ENCODE data around the gene GRHL1.

Gene GRHL1

DNA sequence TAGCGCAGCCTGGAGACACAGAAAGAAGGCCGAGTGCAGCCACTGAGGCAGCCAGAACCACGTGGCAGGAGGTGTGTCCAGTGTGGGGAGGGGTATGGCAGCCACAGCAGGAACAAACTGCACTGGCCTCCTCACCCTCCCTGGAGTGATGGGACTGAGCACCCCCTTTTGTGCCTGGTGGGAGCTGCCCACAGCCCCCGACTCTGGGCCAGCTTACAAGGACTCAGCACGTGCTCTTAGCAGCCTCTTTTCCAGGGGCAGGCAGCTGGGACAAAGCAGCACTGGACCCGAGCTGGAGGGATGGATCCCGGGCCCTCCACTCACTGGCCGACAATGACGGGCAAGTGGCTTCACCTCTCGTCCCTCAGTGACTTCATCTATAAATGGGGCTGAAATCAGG lies 86.6 kb downstream of the GRHL1 start:
- H3K4me3 ChIP-seq (ENCODE audit: low read depth, low read length): no peak overlapping the region
- DNase-seq (ENCODE audit: low read depth): no peak
- TF ChIP-seq, protein P1, sequence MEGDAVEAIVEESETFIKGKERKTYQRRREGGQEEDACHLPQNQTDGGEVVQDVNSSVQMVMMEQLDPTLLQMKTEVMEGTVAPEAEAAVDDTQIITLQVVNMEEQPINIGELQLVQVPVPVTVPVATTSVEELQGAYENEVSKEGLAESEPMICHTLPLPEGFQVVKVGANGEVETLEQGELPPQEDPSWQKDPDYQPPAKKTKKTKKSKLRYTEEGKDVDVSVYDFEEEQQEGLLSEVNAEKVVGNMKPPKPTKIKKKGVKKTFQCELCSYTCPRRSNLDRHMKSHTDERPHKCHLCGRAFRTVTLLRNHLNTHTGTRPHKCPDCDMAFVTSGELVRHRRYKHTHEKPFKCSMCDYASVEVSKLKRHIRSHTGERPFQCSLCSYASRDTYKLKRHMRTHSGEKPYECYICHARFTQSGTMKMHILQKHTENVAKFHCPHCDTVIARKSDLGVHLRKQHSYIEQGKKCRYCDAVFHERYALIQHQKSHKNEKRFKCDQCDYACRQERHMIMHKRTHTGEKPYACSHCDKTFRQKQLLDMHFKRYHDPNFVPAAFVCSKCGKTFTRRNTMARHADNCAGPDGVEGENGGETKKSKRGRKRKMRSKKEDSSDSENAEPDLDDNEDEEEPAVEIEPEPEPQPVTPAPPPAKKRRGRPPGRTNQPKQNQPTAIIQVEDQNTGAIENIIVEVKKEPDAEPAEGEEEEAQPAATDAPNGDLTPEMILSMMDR (conservative IDR thresholded peaks at IDR 0.05; ENCODE audit: low read depth, low read length): no peak

DNA sequence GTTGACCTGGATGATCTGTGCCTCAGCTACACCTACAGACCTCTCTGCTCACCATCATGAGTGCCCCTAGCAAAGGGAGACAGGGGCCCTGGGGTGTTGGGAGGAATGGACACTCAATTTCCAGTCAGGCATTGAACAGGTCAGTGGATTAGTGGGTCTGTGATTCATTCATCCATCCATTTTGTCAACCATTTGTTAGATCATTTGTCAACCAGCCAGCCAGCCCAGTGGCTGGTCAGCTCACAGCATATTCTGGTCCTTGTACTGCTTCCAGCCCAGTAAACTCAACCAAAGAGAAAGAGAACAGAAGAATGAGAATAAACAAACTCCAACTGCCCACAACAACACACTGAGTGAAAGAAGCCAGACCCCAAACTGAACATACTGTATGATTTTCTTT lies 87.2 kb downstream of the GRHL1 start:
- H3K4me3 ChIP-seq (ENCODE audit: low read depth, low read length): no peak overlapping the region
- DNase-seq (ENCODE audit: low read depth): no peak
- TF ChIP-seq, protein P1 (conservative IDR thresholded peaks at IDR 0.05; ENCODE audit: low read depth, low read length): no peak

DNA sequence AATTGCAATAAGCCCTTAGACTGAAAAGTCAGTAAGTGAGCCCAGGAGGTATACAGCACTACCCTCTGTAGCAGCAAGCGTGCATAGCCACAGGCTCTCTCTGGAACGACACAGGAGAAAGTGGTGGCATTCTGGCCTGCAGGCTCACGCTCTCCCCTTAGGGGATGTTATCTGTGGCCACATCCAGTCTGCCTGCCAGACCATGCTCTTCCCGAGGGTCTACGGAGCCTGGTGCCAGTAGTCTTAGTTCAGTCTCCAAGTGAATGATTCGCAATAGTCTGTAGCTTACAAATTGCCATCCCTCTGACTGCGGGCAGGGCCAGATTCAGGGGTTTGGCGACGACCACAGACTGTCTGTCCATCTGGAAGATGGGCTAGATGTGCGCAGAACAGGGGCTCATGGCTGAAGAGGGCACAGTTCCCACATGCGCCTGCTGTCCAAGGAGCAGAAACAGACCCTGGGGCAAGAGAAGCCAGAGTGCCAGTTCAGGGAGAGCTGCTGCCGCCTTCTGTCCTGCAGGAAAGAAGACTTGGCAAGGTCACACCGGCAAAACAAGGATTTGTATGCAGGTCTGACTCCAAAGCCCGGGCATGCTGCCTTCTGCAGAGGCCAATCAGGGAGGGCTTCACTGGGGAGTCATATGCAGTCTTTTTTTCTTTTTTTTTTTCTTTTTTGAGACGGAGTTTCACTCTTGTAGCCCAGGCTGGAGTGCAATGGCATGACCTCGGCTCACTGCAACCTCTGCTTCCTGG lies 88.3 kb downstream of the GRHL1 start:
- no peak overlapping the region for H3K4me3 ChIP-seq (ENCODE audit: low read depth, low read length)
- no peak for DNase-seq (ENCODE audit: low read depth)
- TF ChIP-seq, protein P1 (conservative IDR thresholded peaks at IDR 0.05; ENCODE audit: low read depth, low read length): no peak

DNA sequence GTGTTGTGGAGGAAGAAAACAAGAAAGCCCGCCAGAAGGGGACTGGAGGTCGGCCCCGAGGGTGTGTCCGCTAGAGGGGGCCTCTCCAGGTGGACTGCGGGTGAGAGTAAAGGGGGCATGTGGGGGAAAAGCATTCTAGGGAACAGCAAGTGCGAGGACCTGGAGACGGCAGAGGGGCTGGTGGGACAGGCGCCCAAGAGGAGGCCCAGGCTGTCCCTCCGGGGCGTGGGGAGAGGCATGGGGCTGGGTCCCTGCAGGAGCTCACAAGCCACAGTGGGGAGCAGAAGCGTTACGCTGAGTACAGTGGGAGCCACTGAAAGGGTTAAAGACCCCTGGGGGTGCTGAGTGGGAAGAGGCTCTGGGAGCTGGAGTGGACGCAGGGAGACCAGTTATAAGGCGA lies 90.2 kb downstream of the GRHL1 start:
- TF ChIP-seq, protein P1 (conservative IDR thresholded peaks at IDR 0.05; ENCODE audit: low read depth, low read length): no peak
- H3K4me3 ChIP-seq (ENCODE audit: low read depth, low read length): no peak overlapping the region
- DNase-seq (ENCODE audit: low read depth): no peak

DNA sequence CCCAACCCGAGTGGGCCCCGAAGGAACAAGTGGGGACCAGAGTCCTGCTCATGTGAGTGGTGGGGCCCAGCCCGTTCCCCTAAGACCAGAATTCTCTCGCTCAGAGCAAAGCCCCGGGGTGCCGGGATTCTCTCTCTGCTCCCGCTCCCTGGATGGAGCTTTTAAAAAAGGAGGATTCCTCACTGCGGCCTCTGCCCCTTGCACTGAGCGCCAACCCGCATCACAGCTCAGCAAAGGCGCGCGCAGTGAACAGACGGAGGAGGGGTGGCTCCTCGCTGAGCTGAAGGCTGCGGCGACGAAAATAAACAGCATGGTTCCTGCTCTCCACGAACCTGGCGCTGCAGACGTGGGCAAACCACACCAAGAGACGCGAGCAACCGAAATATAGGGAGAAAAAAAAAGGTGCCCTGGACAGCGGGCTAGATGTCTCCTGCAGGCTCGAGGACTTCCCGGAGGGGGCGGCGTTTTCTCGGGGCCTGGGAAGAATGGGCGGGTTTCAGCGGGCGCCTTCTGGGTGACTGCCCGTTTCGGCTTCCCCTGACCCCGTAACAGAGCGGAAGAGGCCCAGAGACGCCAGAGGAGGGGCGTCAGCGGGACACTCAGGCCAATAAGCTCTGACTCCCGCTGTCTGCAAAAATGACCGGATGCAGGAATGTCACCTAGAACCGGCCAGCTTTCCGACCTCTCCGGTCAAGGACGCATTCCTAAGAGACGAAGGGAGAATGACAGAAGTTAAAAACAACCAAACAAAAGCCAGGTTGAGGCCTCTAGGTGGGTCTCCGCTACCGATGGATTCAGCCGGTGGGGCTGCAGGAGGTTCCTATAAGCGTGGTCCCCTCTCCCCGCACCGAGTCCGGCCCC lies 91.0 kb downstream of the GRHL1 start:
- TF ChIP-seq, protein P1 (conservative IDR thresholded peaks at IDR 0.05; ENCODE audit: low read depth, low read length): no peak
- DNase-seq (ENCODE audit: low read depth): peak; percentile 80
- H3K4me3 ChIP-seq (ENCODE audit: low read depth, low read length): peak overlapping the region; percentile 49

DNA sequence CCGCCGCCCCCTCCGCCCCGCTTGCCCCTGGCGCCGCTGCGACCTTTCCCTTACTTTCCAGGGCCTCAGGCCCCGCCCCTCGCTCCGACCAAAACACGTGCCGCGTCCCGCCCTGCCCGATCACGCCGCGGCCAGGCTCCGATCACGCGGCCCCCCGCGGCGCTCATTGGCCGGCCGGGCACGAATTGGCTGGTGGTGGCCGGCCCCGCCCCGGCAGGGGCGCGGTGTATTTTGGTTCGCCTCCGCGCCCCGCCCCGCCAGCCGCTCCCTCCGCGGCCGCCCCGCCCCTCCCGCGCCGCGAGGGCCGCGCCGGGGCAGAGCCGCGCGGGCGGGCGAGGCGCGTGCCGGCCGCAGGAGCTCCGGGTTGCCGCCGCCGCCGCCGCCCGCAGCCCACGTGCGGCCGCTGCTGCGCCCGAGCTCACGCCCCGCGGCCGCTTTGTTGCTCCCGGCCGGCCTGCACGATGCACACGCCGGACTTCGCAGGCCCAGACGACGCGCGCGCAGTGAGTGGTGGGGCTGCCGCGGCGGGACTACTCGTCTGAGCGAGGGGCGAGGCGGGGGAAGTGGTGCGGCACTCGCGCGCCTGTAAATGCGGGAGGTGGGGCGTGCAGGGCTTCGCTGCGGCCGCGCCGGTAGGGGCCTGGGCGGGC lies 91.9 kb downstream of the GRHL1 start, which contains the start of gene KLF11:
Gene KLF11 (plus strand): TSS at position 295 of the 650 bp plus-strand sequence. CDS start 167 bp downstream, at position 462.
- peak within 1 kb of the TSS; percentile 71 for H3K4me3 ChIP-seq (ENCODE audit: low read depth, low read length)
- peak; percentile 91 for DNase-seq (ENCODE audit: low read depth)
- TF ChIP-seq, protein P1 (conservative IDR thresholded peaks at IDR 0.05; ENCODE audit: low read depth, low read length): no peak

Data from choroid plexus epithelial cell (primary cell).